ENCODE results near the gene CTSK. TPM values are rescaled to one million over a fixed set of nuclear protein-coding genes. Genes with fewer than 3 reads are reported as not detected.

Gene CTSK
- total RNA-seq, 6 experiments from 2014 or later = 1.5 to 3.8 (median 2.6) TPM

DNA sequence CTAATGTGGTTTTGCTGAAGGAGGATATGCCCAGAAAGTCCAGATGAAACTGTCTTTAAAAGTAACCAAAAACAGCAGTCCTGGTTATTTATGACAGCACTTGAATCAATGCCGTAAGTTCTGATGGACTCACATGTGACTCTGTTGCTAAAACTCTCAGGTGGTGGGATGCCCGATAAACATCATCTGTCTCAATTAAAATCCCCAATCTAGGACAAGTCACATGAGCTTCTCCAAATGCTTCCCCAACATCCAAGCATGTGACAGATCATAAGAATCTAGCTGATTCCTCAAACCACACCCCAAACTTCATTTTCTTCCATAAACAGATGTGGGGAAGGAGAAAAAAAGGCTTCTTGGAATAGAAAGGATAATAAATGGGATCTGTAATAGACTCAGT is 786 bp upstream of the CTSK start:
- no peak for DNase-seq
- H3K36me3 ChIP-seq = peaks cover 0 to 31% (median 17%) of the 10 kb centered on the region in 4 donors
- H3K9me3 ChIP-seq = no peaks in the 10 kb centered on the region
- H3K4me1 ChIP-seq = peaks cover 0 to 6% (median 0%) of the 10 kb centered on the region in 4 donors
- H3K4me3 ChIP-seq = no peak overlapping the region
- no peaks in the 10 kb centered on the region for H3K27me3 ChIP-seq
- intact Hi-C loops (cut with DNase I) = no loop called here
- TF ChIP-seq, protein P1, sequence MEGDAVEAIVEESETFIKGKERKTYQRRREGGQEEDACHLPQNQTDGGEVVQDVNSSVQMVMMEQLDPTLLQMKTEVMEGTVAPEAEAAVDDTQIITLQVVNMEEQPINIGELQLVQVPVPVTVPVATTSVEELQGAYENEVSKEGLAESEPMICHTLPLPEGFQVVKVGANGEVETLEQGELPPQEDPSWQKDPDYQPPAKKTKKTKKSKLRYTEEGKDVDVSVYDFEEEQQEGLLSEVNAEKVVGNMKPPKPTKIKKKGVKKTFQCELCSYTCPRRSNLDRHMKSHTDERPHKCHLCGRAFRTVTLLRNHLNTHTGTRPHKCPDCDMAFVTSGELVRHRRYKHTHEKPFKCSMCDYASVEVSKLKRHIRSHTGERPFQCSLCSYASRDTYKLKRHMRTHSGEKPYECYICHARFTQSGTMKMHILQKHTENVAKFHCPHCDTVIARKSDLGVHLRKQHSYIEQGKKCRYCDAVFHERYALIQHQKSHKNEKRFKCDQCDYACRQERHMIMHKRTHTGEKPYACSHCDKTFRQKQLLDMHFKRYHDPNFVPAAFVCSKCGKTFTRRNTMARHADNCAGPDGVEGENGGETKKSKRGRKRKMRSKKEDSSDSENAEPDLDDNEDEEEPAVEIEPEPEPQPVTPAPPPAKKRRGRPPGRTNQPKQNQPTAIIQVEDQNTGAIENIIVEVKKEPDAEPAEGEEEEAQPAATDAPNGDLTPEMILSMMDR (IDR thresholded peaks at IDR 0.05) = no peak
- no peak for ATAC-seq
- no peak overlapping the region for H3K27ac ChIP-seq
- 58% methylated on average over 2 of the region's 2 CpGs for WGBS (ENCODE audit: insufficient coverage, low coverage, low lambda C conversion rate, missing lambda C conversion rate)

DNA sequence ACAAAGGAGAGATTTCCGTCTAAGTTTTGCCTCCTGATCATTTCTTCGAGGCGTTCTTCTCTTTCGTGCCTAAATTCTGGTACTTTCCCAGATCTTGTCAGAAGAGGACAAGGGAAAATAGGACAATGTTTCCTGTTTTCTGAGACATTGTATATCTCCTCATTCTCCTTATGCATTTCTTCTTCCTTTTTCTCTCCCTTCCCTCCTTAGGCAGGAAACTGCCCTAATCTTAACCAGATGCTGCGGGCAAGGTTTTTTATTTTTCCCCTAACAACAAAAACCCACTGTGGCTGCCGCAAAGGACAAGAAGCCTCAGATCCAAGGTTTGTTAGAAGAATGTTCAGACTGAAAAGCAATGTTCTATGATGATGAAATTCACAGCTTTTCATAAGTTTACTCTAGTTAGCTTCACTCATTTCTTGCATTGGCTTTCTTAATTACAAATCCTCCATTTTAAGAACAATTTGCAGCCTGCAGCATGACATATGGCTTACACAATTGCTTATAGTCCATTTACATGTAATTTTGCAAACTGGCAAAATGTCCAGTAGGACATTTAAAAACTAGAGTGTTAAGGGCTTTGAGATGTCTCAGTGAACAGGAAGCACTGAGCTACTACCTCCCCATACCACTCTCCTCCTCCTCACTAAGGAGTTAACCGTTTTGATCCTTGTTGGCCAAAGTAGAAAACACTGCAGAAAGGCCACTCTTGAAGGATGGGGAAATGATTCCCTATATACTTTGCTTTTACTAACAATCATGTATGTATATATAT is 624 bp downstream of the CTSK start:
- ATAC-seq = no peak

DNA sequence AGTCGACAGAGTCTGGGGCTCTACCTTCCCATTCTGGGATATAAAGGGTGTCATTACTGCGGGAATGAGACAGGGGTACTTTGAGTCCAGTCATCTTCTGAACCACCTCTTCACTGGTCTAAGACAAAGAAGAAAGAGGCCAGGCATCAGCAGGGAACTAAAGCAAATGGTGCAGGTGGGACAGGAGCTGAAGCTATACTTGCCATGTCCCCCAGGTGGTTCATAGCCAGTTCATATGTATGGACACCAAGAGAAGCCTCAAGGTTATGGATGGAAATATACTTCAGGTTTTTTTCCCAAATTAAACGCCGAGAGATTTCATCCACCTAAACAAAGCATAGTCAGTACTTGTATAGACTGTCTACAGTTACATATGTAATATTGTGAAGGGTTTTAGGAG is 2.2 kb downstream of the CTSK start:
- Histone ChIP-seq H3K27ac (no peak overlapping the region), H3K27me3 (no peaks in the 10 kb centered on the region), H3K9me3 (no peaks in the 10 kb centered on the region), H3K4me1 (no peaks in the 10 kb centered on the region), H3K4me3 (no peak overlapping the region), H3K36me3 (peaks cover 0 to 4% (median 3%) of the 10 kb centered on the region in 4 donors)
- WGBS (ENCODE audit: insufficient coverage, low coverage, low lambda C conversion rate, missing lambda C conversion rate) = 98% methylated on average over 4 of the region's 4 CpGs
- TF ChIP-seq POLR2A (IDR thresholded peaks at IDR 0.05) = no peak
- TF ChIP-seq, protein P1 (IDR thresholded peaks at IDR 0.05) = no peak
- intact Hi-C loops (cut with DNase I) = no loop called here
- DNase-seq (no peak), ATAC-seq (no peak)

More for the DNA sequence above, 624 bp downstream of the CTSK start:
- WGBS (ENCODE audit: insufficient coverage, low coverage, low lambda C conversion rate, missing lambda C conversion rate) = 43% methylated on average over 7 of the region's 7 CpGs
- intact Hi-C loops (cut with DNase I) = no loop called here
- DNase-seq = no peak
- Histone ChIP-seq H3K36me3 (peaks cover 0 to 17% (median 10%) of the 10 kb centered on the region in 4 donors), H3K27me3 (no peaks in the 10 kb centered on the region), H3K9me3 (no peaks in the 10 kb centered on the region), H3K27ac (no peak overlapping the region), H3K4me3 (no peak overlapping the region), H3K4me1 (peaks cover 0 to 6% (median 0%) of the 10 kb centered on the region in 4 donors)
- TF ChIP-seq POLR2A (IDR thresholded peaks at IDR 0.05) = no peak
- TF ChIP-seq, protein P1 (IDR thresholded peaks at IDR 0.05) = no peak

DNA sequence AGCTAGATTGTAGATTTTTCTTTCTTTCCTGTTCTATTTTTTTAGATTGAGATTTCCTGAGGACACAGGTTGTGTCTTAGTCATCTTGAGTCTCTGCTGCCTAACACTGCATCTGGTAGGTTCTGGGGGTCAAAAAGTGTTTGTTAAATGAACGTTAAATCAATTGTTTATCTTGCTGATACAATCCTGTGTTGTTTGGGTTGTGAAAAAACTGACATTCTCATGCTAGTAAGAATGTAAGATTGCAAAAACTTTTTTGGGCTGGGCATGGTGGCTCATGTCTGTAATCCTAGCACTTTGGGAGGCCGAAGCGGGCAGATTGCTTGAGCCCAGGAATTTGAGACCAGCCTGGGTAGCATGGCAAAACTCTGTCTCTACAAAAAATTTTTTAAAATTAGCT is 3.4 kb downstream of the CTSK start:
- DNase-seq (no peak), ATAC-seq (no peak)
- Histone ChIP-seq H3K4me3 (no peak overlapping the region), H3K27ac (no peak overlapping the region), H3K9me3 (no peaks in the 10 kb centered on the region), H3K4me1 (no peaks in the 10 kb centered on the region), H3K27me3 (no peaks in the 10 kb centered on the region), H3K36me3 (peaks cover 0 to 4% (median 0%) of the 10 kb centered on the region in 4 donors)
- TF ChIP-seq, protein P1 (IDR thresholded peaks at IDR 0.05) = no peak
- no peak for TF ChIP-seq POLR2A (IDR thresholded peaks at IDR 0.05)
- intact Hi-C loops (cut with DNase I) = no loop called here
- 77% methylated on average over 3 of the region's 3 CpGs for WGBS (ENCODE audit: insufficient coverage, low coverage, low lambda C conversion rate, missing lambda C conversion rate)
